Placental pericyte (primary cell): ENCODE measurements around the gene RAN. TPM values are rescaled to one million over a fixed set of nuclear protein-coding genes. Genes with fewer than 3 reads are reported as not detected.

Source experiments
- small RNA-seq: library from RNA; depleted of rRNA; stranded (forward); fragments of <200 nt; gene quantifications from one replicate; pipeline ENCODE3, GENCODE V24; 2012; ENCODE audit warnings: low replicate concordance
- total RNA-seq: library from RNA; depleted of rRNA; stranded (reverse); fragments of >200 nt; gene quantifications from 2 replicates; pipeline ENCODE4 v1.2.3, GENCODE V29; 2012

Gene RAN
- total RNA-seq: 505 and 583 TPM in 2 replicates

DNA sequence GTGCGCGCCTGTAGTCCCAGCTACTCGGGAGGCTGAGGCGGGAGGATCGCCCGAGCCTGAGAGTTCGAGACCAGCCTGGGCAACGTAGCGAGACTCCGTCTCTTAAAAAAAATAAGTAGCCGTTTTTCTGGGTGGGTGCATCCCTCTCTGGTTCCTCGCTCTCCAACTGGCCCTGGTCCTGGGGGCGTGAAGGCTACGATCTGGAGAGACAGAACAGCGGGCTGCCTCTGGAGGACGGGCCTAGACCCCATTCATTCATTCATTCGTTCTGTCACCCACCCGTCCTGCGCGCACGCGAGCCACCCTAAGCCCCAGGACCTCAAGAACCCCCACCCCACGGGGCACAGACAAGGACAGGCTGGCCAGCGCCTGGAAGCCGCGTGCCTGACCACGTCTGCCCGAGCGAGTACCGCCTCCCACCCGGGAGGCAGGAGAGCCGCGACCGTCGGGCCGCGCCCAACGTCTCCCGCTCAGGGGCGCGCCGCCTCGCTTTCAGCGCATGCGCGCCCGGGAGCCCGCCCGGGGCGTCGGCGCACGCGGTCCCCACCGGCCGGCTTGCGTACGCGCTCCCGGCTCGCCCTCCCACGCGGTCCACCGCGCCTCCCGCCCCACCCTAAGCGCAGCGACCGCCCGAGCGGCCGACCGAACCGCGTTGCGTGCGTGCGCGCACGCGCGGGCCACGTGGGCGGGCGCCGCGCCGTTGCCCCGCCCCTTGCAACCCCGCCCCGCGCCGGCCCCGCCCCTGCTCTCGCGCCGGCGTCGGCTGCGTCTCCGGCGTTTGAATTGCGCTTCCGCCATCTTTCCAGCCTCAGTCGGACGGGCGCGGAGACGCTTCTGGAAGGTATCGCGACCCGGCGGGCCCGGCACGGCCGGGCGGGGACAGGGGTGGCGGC, at the start of gene RAN:
Gene RAN, plus strand, starts transcription at position 781 of the 893 bp plus-strand sequence. CDS start 528 bp downstream, outside the sequence.

DNA sequence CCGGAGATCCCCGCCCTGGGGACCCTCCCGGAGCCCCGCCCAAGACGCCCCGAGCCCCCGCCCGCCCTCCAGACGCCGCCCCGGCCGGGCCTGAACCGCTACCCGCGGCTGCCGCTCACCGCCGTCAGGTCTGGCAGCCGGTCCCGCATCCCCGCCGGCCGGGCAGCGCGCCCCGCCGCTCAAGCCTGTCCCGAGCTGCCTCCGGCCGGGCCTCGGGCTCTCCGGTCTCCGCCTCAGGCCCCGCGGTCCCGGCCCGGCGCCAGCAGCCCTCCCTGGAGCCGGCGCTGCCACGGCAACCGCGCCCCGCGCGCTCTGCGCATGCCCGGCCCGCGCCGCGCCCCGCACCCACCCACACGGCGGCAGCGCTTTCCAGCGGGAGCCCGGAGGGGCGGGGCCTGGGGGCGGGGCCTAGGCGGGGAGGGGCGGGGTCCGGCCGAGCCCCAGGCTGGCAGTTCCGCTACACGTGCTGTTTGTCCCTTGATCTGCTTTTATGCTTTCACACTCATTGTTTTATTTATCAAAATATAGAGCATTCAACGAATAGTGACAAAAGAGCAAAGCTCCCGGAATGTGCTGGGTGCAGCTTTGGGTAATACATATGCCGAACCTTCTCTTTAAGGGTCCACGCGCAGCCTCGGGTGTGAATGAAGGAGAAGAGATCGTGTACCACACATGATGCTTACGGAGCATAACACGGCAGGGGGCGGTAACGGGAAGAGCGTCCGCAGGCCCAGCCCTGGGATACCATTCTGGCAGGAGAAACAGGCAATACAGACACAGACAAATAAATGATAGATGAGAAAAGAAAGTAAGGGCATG, 32.7 kb upstream of the RAN start, which contains the start of gene STX2:
Gene STX2, minus strand, starts transcription at position 300 of the 819 bp plus-strand sequence. Its CDS starts 151 bp downstream, at position 149.

Small RNAs within 50 kb of the gene (small RNA-seq; reads per million reads assigned to genes)
- not detected for gene RF00019
- 0.16 reads per million for gene RNU6-1077P

Other genes starting within 250 kb of the RAN start
- gene RIMBP2, start 155.8 kb upstream of the RAN start, total RNA-seq: not detected in 2 replicates
- gene STX2, start 32.8 kb upstream of the RAN start, total RNA-seq: 38.5 and 53.7 TPM in 2 replicates
- 3.5 TPM in 1 of 2 replicates, not detected in the other for gene ADGRD1, start 81.8 kb downstream of the RAN start, total RNA-seq